Posterior vena cava (tissue), 2 donors: ENCODE measurements around the gene ESRRA. TPM values are rescaled to one million over a fixed set of nuclear protein-coding genes. Genes with fewer than 3 reads are reported as not detected.
"Not testable (repeated sequence)": the region's sequence is repeated elsewhere in the genome, so short reads cannot be mapped to it uniquely, and the experiment has no call there.

Experiments used
- DNase-seq: peaks from one replicate; pipeline ENCODE4 v3.0.0-alpha.2; 2020; ENCODE audit warnings: low spot score
- intact Hi-C, 2 donors: fragments of 100-400 bp; cut with DNase I; formaldehyde crosslinking; loops; one replicate each; pipeline versions ENCODE4 v1.14.1 to v1.14.2; 2022 to 2023
- total RNA-seq, 2 donors: library from RNA; stranded (reverse); fragmentation: NEBNext Ultra II Directional; extraction: Animal tissue kit (Norgen Biotek cat#: 25700); gene quantifications; one replicate each; pipeline ENCODE4 v1.2.1, GENCODE V29; 2021
- donor health status: DM: yes; HTN: yes; CAD: no.
- donor health status: DM: yes; HTN: yes; CAD: no.

The ESRRA gene
- total RNA-seq, 2 donors from 2014 or later = 33.5 to 41.2 TPM

DNA sequence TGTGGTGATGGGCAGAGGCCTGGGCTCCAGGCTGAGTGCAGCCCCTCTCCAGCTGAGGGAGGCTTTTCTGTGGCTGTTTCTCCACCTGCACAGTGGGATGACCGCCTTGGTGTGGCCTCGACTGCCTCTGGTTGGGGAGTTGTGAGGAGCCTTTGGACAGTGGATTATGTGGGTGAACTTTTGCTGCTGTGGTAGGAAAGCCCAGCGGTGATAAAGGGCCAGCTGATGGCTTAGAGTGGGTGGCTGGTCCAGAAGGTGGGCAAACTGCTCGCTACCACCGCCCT, 1.4 kb upstream of the ESRRA start:
- peak; percentile 78 for DNase-seq
- intact Hi-C loops = loop anchor here (5.0 to 10.0 kb wide), 2 partner anchors 59 to 97 kb away; partner anchors contain the start of genes FERMT3 (in 1 of the 2), FKBP2 (in 1 of the 2) and PPP1R14B (in 1 of the 2)

DNA sequence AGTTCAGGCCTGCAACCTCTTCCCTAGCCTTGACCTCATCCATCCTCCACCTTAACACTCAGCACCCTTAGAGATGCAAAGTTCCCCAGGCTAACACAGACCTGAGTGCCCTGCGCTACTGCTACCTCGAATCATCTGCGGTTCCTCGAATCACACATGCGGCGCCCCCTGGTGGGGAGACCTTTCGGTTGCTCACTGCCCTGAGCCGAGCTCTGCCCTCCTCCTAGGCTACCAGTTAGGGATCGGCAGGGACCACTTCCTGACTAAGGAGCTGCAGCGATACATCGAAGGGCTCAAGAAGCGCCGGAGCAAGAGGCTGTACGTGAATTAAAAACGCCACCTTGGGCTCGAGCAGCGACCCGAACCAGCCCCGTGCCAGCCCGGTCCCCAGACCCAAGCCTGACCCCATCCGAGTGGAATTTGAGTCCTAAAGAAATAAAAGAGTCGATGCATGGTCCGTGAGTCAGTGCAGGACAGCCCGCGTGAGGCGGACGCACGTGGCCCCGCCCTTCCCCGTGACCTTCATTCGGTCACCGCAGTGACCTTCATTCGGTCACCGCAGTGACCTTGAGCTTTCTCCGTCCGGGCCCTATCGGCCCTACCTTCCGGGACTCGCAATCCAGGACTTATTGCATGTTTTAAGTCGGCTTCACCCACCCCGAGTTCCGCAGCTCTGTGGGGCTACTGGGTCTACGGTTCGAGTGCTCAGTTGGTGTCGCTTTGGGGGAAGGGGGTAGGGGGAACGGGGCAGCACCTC, 830 bp upstream of the ESRRA start:
- intact Hi-C loops = loop anchor here (5.0 to 10.0 kb wide), 2 partner anchors 60 to 97 kb away; partner anchors contain the start of genes FERMT3 (in 1 of the 2), FKBP2 (in 1 of the 2) and PPP1R14B (in 1 of the 2)
- DNase-seq = peak; percentile 98

DNA sequence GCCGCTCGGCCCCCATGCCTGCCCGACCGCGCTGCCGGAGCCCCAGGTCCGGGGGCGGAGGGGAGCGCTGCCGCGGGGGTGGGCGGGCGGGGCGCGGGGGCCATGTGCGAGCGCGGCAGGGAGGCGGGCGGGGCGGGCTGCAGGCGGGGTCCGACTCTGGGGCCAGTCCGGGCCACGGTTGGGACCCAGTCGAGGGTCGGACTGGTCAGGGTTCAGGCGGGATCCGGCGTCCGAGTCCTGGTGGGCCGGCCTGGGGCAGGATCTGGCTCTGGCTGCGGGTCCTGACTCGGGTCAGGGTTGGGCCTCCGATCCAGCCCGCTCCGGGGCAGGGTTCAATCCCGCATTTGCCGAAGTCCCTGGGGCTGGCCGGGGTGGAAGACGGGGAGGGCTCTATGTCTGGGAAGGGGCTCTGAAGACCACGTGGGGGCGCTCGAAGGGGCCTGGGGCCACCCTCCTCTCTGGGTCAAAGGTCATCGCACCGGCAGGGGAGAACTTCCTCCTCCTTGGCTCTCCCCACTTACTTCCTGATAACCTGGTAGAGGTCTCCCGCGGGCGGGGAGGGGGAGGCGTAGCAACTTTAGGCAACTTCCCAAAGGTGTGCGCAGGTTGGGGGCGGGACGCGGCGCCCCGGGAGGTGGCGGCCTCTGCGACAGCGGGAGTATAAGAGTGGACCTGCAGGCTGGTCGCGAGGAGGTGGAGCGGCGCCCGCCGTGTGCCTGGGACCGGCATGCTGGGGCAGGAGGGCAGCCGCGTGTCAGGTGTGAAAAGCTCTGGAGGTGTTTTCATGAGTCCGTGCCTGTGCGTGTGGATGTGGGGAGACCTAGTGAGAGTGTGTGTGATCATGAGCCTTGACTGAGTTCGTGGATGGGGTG, 603 bp downstream of the ESRRA start:
- DNase-seq = peak; percentile 90
- intact Hi-C loops = loop anchor here in 1 of 2 donors (10.0 kb wide), 1 partner anchor 61 kb away; the partner anchor contains the start of genes FKBP2 and PPP1R14B

DNA sequence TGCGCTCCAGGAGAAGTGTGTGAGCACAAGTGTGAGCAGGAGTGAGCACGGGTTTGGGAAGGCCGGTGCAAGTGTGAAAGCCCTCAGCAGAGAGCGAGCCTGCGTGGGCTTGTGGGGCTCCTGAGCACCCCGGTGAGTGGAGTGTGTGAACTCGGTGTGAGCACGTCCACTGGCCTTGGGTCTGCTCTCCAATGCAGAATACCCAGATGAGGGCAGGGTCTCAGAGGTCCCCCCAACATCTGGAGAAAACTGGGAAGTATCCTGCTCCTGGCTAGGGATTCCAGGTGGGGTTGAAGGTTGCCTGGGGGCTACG, 1.2 kb downstream of the ESRRA start:
- no peak for DNase-seq
- intact Hi-C loops = loop anchor here in 1 of 2 donors (10.0 kb wide), 1 partner anchor 62 kb away; the partner anchor contains the start of genes FKBP2 and PPP1R14B

DNA sequence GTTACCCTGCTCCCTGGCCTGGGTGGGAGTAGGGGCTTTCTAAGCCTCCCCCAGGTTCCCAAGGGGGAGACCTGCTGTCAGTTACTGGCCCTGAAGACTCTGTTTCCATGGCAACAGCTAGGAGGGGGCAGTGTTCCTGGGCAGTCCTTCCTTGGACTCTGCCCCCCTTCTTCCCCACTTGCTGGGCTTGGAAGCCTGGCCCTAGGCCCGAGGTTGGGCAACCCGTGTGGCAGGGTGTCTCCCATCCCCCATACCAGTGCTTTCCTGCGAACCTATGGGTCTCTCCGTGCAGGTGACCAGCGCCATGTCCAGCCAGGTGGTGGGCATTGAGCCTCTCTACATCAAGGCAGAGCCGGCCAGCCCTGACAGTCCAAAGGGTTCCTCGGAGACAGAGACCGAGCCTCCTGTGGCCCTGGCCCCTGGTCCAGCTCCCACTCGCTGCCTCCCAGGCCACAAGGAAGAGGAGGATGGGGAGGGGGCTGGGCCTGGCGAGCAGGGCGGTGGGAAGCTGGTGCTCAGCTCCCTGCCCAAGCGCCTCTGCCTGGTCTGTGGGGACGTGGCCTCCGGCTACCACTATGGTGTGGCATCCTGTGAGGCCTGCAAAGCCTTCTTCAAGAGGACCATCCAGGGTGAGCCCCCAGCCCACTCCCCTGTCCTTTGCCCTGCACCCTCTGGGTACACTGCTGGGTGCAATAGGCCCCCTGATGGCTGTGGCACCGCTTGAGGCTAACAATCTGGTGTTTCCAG, 1.7 kb downstream of the ESRRA start:
- intact Hi-C loops = loop anchor here in 1 of 2 donors (10.0 kb wide), 1 partner anchor 62 kb away; the partner anchor contains the start of genes FKBP2 and PPP1R14B
- DNase-seq = no peak

DNA sequence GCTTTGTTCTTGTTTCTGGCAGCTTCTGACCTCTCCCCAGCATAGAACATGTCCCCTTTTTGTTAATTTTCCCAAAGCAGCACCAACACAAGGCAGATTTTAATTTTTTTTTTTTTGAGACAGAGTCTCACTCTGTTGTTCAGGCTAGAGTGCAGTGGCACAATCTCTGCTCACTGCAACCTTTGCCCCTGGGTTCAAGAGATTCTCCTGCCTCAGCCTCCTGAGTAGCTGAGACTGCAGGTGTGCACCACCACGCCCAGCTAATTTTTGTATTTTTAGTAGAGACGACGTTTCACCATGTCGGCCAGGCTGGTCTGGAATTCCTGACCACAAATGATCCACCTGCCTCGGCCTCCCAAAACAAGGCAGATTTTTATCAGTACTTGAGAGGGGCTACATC, 2.5 kb downstream of the ESRRA start:
- not testable (repeated sequence) for DNase-seq
- intact Hi-C loops = loop anchor here in 1 of 2 donors (10.0 kb wide), 1 partner anchor 63 kb away; the partner anchor contains the start of genes FKBP2 and PPP1R14B

DNA sequence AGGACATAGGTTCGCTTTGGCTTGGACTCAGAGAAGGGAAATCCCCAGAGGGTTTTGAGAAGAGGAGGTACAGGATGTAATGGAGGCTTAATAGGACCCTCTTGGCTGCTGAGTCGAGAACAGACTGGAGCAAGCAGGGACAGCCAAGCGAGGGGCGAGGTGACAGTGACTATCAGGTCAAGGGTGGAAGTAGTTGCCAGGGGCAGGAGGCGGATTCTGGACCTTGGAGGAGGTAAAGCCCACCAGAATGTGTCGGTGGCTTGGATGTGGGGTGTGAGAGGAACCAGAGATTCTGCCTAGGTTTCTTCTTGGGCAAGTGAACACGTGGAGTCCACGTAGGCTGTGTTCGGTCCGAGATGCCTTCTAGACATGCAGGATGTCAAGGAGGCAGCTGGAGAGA, 7.6 kb downstream of the ESRRA start:
- intact Hi-C loops = loop anchor here in 1 of 2 donors (5.0 kb wide), 1 partner anchor 39 kb away; no protein-coding TSS in a partner anchor
- peak; percentile 44 for DNase-seq

DNA sequence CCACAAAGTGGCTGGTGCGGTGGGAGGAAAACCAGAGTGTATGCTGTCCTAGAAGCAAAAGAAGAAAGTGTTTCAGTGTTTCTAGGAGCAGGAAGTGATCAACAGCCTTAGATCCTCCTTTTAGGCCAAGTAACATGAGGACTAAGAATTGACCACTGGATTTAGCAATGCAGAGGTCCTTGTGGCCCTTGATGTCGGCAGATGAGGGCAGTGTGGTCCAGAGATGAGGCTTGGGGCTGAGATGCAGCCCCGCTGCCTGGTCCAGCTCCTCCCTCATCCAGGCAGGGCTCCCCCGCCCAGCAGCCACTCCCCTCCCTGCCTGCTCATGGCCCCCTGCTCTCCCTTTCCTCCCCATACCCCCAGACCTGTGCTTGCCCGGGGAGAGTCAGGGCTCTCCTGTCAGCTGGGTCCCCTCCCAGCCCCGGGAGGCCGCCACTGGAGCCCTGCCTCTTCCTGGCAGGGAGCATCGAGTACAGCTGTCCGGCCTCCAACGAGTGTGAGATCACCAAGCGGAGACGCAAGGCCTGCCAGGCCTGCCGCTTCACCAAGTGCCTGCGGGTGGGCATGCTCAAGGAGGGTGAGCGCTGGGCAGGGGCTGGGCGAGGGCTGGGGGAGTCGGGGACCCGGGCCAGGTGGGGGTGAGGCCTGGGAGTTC, 8.3 kb downstream of the ESRRA start:
- intact Hi-C loops = loop anchor here in 1 of 2 donors (5.0 kb wide), 1 partner anchor 39 kb away; no protein-coding TSS in a partner anchor
- peak; percentile 92 for DNase-seq

DNA sequence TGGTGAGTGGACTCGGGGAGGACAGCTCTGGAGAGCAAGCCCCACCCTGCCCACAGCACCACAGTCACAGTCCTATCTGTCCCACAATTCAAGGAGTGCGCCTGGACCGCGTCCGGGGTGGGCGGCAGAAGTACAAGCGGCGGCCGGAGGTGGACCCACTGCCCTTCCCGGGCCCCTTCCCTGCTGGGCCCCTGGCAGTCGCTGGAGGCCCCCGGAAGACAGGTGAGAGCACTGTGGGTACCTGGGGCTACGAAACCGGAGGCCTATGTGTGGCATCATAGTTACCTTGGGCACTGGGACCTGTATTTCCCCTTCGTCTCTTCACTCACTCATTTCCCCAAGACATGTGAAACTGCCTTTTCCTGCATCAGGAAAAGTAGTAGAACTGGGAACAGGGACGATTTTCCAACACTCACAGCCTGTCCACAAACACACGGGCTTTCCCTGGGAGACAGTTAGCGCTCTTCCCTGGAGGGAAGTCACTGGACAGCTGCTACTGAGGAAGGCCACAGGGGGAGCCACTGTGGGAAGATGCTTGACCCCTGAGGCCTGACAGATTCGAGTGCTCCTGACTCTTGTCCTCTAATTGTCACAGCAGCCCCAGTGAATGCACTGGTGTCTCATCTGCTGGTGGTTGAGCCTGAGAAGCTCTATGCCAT, 9.0 kb downstream of the ESRRA start:
- DNase-seq = no peak
- intact Hi-C loops = loop anchor here in 1 of 2 donors (5.0 kb wide), 1 partner anchor 38 kb away; no protein-coding TSS in a partner anchor

DNA sequence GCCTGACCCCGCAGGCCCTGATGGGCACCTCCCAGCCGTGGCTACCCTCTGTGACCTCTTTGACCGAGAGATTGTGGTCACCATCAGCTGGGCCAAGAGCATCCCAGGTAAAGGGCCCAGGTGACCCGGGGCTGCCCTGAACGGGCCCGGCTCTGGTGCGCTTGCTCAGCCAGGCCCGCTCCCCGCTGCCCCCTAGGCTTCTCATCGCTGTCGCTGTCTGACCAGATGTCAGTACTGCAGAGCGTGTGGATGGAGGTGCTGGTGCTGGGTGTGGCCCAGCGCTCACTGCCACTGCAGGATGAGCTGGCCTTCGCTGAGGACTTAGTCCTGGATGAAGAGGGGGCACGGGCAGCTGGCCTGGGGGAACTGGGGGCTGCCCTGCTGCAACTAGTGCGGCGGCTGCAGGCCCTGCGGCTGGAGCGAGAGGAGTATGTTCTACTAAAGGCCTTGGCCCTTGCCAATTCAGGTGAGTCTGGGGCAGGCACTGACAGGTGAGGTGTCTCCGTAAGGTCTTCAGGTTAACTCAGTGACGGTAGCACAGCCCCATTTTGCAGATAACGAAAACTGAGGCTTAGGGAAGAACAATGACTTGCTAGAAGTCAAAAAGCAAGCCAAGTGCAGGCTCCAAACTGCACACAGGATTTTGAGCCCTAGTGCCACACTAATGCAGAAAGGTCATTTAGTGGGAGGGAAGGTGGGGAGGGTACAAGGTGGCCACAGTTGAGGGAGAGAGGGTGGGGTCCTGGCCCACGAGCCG, 9.7 kb downstream of the ESRRA start:
- DNase-seq = peak; percentile 71
- intact Hi-C loops = loop anchor here in 1 of 2 donors (5.0 kb wide), 1 partner anchor 37 kb away; no protein-coding TSS in a partner anchor

DNA sequence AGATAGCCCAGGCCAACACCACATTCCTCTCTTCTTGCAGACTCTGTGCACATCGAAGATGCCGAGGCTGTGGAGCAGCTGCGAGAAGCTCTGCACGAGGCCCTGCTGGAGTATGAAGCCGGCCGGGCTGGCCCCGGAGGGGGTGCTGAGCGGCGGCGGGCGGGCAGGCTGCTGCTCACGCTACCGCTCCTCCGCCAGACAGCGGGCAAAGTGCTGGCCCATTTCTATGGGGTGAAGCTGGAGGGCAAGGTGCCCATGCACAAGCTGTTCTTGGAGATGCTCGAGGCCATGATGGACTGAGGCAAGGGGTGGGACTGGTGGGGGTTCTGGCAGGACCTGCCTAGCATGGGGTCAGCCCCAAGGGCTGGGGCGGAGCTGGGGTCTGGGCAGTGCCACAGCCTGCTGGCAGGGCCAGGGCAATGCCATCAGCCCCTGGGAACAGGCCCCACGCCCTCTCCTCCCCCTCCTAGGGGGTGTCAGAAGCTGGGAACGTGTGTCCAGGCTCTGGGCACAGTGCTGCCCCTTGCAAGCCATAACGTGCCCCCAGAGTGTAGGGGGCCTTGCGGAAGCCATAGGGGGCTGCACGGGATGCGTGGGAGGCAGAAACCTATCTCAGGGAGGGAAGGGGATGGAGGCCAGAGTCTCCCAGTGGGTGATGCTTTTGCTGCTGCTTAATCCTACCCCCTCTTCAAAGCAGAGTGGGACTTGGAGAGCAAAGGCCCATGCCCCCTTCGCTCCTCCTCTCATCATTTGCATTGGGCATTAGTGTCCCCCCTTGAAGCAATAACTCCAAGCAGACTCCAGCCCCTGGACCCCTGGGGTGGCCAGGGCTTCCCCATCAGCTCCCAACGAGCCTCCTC, 10.6 kb downstream of the ESRRA start:
- intact Hi-C loops = not testable (repeated sequence)
- peak; percentile 69 for DNase-seq

DNA sequence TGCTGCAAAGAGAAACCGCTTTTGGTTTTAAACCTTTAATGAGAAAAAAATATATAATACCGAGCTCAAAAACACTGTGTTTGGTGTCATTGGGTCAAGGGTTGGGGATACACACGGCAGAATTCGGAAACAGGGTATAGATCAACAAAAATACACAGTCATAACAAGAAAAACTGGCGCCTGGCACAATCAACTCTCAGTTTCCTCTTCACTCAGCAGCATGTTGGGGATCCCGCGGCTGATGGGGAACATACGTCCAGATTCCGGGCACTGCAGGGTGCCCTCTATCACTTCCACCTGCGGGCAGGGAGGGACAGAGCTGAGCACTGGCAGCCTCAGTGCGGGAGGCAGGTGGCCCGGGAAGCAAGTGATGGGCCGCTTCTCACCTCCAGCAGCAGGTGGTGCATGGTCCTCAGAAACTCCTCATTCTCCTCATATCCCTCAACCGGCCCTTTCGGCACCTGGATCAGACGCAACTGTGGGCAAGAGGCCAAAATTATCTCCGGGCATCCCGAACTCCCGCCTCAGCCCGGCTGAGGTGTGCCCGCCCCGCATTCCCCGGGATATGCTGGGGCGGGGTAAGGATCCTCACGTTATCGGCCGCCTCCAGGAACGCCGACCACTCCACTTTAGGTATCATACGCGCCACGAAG, 11.5 kb downstream of the ESRRA start:
- intact Hi-C loops = no loop called here
- DNase-seq = no peak

DNA sequence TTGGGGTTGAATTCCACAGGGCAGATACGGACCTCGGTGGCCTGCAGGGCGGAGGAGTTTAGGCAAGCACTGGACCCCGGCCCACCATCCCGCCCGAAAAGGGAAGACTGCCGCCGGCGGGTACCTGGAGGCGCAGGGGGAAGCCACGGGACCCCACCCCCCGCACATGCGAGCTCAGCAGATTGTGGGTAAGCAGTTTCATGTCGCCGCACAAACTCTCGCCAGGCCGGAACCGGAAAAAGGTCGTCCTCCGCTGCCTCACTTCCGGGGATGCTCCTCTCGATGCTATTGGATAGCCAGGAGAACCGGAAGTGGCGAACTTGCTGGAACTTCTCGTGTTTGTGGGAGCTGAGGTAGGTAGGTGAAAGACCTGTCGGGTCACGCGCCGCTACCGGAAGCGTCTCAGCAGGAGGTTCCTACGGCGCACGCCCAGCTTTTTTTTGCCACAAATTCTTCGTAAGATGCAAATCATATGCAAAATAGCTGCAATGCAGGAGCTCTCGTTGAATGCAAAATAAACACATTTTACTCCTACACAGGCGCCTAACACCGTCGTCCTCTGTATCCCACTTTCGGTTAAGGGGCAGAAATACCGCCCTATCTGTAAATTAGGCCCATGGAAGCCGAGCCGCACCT, 12.1 kb downstream of the ESRRA start, which contains the start of gene TRMT112:
TRMT112 (minus strand) TSS at position 235 of the 636 bp plus-strand sequence; CDS start at position 202, 33 bp downstream.
- DNase-seq = peak; percentile 98
- intact Hi-C loops = no loop called here

DNA sequence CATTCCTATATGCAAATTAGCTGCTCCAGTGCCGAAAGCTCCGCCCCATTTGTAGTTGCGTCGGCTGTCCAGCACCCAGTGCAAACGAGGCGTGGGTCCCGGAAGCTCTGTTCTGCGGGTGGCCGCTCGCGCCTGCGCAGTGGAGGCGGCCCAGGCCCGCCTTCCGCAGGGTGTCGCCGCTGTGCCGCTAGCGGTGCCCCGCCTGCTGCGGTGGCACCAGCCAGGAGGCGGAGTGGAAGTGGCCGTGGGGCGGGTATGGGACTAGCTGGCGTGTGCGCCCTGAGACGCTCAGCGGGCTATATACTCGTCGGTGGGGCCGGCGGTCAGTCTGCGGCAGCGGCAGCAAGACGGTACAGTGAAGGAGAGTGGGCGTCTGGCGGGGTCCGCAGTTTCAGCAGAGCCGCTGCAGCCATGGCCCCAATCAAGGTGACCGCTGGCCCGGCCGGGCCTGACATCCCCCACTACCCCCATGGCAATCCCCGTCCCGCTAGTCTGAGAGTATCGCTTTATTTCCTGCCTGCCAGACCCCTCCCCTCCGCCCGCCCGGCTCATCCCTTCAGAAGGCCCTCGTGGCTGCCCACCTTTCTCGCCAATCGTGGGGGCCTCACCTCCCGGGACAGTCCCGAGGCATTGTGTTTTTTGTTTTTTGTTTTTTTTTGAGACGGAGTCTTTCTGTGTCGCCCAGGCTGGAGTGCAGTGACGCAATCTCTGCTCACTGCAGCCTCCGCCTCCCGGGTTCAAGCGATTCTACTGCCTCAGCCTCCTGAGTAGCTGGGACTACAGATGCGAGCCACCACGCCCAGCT, 12.8 kb downstream of the ESRRA start, which contains the start of gene PRDX5:
PRDX5 (plus strand) TSS at position 161 of the 805 bp plus-strand sequence; CDS start at position 256, 95 bp downstream.
- peak; percentile 99 for DNase-seq
- intact Hi-C loops = no loop called here
